PFSK-1 (cell line): ENCODE measurements around the gene NSMF.

Experiments
- FOXP2 ChIP-seq: optimal IDR thresholded peaks from 2 replicates; pipeline ENCODE3; 2011; ENCODE audit warnings: borderline replicate concordance, control low read depth, inconsistent platforms; ENCODE audit not compliant: insufficient read depth; ENCODE audit errors: extremely low read length, extremely low read depth
- POLR2AphosphoS5 ChIP-seq: IDR thresholded peaks from 2 replicates; pipeline ENCODE4 v1.6.1; 2012; ENCODE audit warnings: low read depth, mild to moderate bottlenecking, control low read depth, low read length, moderate library complexity
- SIN3A ChIP-seq: IDR thresholded peaks from 2 replicates; pipeline ENCODE4 v1.6.1; 2012; ENCODE audit warnings: mild to moderate bottlenecking, low read length, moderate library complexity, borderline replicate concordance; ENCODE audit not compliant: insufficient read depth
- TAF1 ChIP-seq: IDR thresholded peaks from 2 replicates; pipeline ENCODE4 v1.6.1; 2012; ENCODE audit warnings: low read length, control low read depth, borderline replicate concordance; ENCODE audit not compliant: insufficient read depth
- TF ChIP-seq, protein P1 (sequence below), 2 experiments: IDR thresholded peaks; 2 replicates each; pipeline versions ENCODE4 v1.6.1 to v1.8.0; 2011 to 2012; ENCODE audit warnings: low read depth in 2 of 2, low read length in 2 of 2, control low read depth in 1 of 2, inconsistent platforms in 1 of 2, mild to moderate bottlenecking in 1 of 2, moderate library complexity in 1 of 2; ENCODE audit not compliant: insufficient read depth in 1 of 2

NSMF gene

DNA sequence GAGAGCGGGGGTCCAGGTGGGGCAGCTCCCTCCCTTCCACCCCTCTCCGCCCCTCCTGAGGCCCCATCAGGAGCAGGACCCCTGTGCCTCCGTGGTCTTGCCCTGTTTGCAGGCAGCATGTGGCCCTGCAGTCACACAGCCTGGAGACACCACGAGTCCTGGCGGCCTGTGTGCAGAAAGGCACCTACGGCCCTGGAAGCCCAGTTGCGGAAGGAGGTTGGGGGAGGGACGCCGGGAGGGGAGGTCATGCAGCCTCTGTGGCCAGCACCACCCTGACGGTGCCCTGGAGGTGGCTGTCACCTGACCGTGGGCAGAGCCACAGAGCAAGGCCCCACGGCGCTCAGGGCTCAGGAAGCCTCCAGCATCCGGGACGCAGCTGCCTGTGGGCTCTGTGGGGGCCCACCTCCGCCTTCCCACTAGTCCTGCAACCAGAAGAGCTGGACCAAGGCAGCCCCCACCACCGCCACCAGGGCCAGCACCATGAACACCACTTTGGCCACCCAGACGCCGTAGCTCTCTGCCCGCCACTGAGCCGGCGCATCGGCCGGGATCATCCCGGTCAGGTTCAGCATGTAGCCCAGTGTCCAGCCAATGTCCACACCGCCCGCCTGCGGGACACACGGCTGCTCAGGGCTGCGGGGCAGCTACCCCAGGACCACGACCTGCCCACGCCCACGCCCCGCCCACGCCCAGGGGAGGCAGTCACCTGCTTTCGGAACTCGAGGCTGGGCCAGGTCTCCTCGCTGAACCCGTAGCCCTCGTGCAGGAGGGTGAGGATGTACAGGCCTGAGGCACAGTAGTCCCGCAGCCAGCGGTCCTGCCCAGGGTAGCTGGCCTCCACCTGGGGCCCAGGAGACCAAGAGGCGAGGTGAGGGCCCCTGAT lies 24.4 kb downstream of the NSMF start:
- TF ChIP-seq POLR2AphosphoS5 (no peak), FOXP2 (no peak), TAF1 (no peak), SIN3A (no peak)
- TF ChIP-seq, protein P1, sequence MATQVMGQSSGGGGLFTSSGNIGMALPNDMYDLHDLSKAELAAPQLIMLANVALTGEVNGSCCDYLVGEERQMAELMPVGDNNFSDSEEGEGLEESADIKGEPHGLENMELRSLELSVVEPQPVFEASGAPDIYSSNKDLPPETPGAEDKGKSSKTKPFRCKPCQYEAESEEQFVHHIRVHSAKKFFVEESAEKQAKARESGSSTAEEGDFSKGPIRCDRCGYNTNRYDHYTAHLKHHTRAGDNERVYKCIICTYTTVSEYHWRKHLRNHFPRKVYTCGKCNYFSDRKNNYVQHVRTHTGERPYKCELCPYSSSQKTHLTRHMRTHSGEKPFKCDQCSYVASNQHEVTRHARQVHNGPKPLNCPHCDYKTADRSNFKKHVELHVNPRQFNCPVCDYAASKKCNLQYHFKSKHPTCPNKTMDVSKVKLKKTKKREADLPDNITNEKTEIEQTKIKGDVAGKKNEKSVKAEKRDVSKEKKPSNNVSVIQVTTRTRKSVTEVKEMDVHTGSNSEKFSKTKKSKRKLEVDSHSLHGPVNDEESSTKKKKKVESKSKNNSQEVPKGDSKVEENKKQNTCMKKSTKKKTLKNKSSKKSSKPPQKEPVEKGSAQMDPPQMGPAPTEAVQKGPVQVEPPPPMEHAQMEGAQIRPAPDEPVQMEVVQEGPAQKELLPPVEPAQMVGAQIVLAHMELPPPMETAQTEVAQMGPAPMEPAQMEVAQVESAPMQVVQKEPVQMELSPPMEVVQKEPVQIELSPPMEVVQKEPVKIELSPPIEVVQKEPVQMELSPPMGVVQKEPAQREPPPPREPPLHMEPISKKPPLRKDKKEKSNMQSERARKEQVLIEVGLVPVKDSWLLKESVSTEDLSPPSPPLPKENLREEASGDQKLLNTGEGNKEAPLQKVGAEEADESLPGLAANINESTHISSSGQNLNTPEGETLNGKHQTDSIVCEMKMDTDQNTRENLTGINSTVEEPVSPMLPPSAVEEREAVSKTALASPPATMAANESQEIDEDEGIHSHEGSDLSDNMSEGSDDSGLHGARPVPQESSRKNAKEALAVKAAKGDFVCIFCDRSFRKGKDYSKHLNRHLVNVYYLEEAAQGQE (IDR thresholded peaks at IDR 0.05; ENCODE audit: insufficient read depth in 1 of 2, low read depth in 2 of 2, low read length in 2 of 2): no peak

DNA sequence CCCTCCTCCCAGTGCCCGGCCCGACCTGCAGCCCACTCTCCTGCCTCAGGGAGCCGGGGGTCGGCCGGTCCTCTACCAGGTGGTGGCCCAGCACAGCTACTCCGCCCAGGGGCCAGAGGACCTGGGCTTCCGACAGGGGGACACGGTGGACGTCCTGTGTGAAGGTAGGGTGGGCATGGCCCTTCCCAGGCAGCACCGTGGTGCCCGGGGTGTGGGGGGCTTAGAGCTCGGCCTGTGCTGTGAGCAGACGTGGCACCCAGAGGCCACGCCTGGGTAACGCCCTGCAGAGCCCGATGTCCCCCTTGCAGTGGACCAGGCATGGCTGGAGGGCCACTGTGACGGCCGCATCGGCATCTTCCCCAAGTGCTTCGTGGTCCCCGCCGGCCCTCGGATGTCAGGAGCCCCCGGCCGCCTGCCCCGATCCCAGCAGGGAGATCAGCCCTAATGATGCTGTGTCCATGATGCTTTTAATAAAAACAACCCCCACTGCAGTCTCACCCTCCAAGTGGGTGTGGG lies 25.2 kb downstream of the NSMF start:
- no peak for TF ChIP-seq POLR2AphosphoS5
- TF ChIP-seq SIN3A: no peak
- TF ChIP-seq FOXP2: no peak
- TF ChIP-seq TAF1: no peak
- TF ChIP-seq, protein P1 (IDR thresholded peaks at IDR 0.05; ENCODE audit: insufficient read depth in 1 of 2, low read depth in 2 of 2, low read length in 2 of 2): no peak

DNA sequence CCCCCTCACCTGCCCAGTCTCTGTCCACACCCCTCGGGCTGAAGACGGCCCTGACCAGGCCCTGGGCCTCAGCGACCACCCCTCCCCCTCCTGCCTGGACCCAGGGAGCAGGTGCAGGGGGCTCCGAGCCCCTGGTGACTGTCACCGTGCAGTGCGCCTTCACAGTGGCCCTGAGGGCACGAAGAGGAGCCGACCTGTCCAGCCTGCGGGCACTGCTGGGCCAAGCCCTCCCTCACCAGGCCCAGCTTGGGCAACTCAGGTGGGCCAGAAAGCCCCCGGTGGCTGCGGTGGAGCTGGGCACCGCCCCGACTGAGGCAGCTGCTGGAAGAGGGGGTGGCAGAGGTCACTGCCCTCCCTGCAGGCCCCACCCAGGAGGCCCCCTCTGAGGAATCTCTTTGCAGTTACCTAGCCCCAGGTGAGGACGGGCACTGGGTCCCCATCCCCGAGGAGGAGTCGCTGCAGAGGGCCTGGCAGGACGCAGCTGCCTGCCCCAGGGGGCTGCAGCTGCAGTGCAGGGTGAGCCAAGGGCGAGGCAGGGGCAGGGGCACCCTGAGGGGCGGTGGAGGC lies 25.7 kb downstream of the NSMF start:
- no peak for TF ChIP-seq POLR2AphosphoS5
- TF ChIP-seq, protein P1 (IDR thresholded peaks at IDR 0.05; ENCODE audit: insufficient read depth in 1 of 2, low read depth in 2 of 2, low read length in 2 of 2): no peak
- no peak for TF ChIP-seq TAF1
- TF ChIP-seq SIN3A: no peak
- no peak for TF ChIP-seq FOXP2

DNA sequence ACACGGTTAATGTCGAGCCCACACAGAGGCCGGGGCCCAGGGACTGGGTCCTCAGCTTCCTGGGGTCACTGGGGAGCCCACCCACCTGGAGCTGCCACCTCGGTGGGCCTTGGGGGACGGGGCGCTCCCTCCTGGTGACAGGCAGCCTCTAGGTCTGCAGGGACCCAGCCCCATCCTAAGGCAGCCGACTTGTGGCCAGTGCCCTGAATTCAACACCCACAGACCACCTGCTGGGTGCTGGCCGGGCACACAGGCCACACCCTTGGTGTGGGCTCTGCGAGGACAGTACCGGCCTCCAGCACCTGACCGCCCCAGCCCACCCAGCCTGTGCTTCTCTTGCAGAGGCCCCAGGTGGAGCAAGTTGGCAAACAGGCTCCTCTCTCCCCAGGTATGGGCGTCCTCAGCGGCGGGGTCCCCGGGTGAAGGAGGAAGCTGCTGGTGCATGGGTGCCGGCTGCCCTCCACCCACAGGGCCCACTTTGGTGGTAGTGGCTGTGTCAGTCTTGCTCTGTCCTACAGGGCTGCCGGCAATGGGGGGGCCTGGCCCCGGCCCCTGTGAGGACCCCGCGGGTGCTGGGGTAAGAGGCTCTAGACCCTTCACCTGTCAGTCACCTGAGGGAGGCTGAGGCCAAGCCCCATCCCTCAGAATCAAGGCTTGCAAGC lies 26.3 kb downstream of the NSMF start:
- TF ChIP-seq TAF1 (no peak), FOXP2 (no peak), SIN3A (no peak)

DNA sequence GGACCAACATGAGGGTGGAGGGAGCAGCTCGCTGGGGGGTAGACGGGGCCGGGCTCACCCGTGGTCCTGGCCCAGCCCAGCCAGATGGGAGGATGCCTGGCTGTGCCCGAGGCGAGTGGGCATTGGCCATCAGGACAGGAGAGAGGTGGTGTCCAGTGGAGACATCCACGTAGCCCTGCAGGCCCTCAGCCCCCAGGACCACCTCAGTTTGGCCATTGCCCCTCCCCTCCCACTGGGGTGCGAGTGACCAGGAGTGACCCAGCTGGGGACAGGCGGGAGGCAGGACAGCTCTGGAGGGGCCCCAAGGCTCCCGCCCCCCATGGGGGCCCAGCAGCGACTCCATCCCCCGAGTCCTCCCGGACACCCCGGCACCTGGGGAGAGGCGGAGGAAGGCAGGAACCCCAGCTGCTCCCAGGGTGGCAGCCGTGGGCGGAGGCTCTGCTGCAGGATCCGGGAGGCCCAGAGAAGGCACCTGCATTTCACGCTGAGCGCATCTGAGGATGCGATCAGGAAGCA lies 27.7 kb downstream of the NSMF start:
- TF ChIP-seq SIN3A: no peak
- TF ChIP-seq POLR2AphosphoS5: no peak
- no peak for TF ChIP-seq FOXP2
